ENCODE data around the gene SLC18A2.
"Not testable (repeated sequence)": the region's sequence is repeated elsewhere in the genome, so short reads cannot be mapped to it uniquely, and the experiment has no call there.

The SLC18A2 gene

GRCh38 chr10:117240621-117241529 lies at the start of gene SLC18A2:
TSS of gene SLC18A2 (plus strand) at chr10:117241114. CDS start at chr10:117241694, 580 bp downstream.
- no peak for DNase-seq (ENCODE audit: low read depth in 2 of 2)

- no peak for DNase-seq (ENCODE audit: low read depth in 2 of 2)
These were observed 43.7 kb upstream of the SLC18A2 start, which contains the start of gene KCNK18 for GRCh38 chr10:117197189-117197588. TSS of gene KCNK18 (plus strand) at chr10:117197489. CDS start at chr10:117197489, 0 bp downstream.

- no peak for DNase-seq (ENCODE audit: low read depth in 2 of 2)
These were observed 42.8 kb upstream of the SLC18A2 start for GRCh38 chr10:117198088-117198487.

- DNase-seq (ENCODE audit: low read depth in 2 of 2), result no peak
These were observed 39.1 kb upstream of the SLC18A2 start for GRCh38 chr10:117201826-117202225.

- DNase-seq (ENCODE audit: low read depth in 2 of 2), result no peak
These were observed 36.6 kb upstream of the SLC18A2 start for GRCh38 chr10:117204316-117204715.

- DNase-seq (ENCODE audit: low read depth in 2 of 2), result no peak
These were observed 28.7 kb upstream of the SLC18A2 start for GRCh38 chr10:117212176-117212575.

GRCh38 chr10:117214401-117214800 lies 26.5 kb upstream of the SLC18A2 start:
- no peak for DNase-seq (ENCODE audit: low read depth in 2 of 2)

GRCh38 chr10:117215079-117215478 lies 25.8 kb upstream of the SLC18A2 start:
- no peak for DNase-seq (ENCODE audit: low read depth in 2 of 2)

- no peak for DNase-seq (ENCODE audit: low read depth in 2 of 2)
These were observed 24.9 kb upstream of the SLC18A2 start for GRCh38 chr10:117216028-117216427.

GRCh38 chr10:117216611-117217195 lies 24.2 kb upstream of the SLC18A2 start:
- peak; percentile 25 to 51 for DNase-seq (ENCODE audit: low read depth in 2 of 2)

GRCh38 chr10:117217196-117217761 lies 23.6 kb upstream of the SLC18A2 start:
- no peak for DNase-seq (ENCODE audit: low read depth in 2 of 2)

GRCh38 chr10:117218654-117219053 lies 22.3 kb upstream of the SLC18A2 start:
- DNase-seq (ENCODE audit: low read depth in 2 of 2), result no peak

GRCh38 chr10:117221156-117221711 lies 19.7 kb upstream of the SLC18A2 start:
- no peak for DNase-seq (ENCODE audit: low read depth in 2 of 2)

GRCh38 chr10:117222552-117222951 lies 18.4 kb upstream of the SLC18A2 start:
- no peak for DNase-seq (ENCODE audit: low read depth in 2 of 2)

GRCh38 chr10:117222976-117223692 lies 17.8 kb upstream of the SLC18A2 start:
- no peak for DNase-seq (ENCODE audit: low read depth in 2 of 2)

- DNase-seq (ENCODE audit: low read depth in 2 of 2), result no peak
These were observed 17.1 kb upstream of the SLC18A2 start for GRCh38 chr10:117223693-117224430.

GRCh38 chr10:117224881-117225280 lies 16.0 kb upstream of the SLC18A2 start:
- no peak for DNase-seq (ENCODE audit: low read depth in 2 of 2)

GRCh38 chr10:117226813-117227451 lies 14.0 kb upstream of the SLC18A2 start:
- DNase-seq (ENCODE audit: low read depth in 2 of 2), result no peak

GRCh38 chr10:117228210-117228609 lies 12.7 kb upstream of the SLC18A2 start:
- no peak for DNase-seq (ENCODE audit: low read depth in 2 of 2)

- DNase-seq (ENCODE audit: low read depth in 2 of 2), result not testable (repeated sequence)
These were observed 10.8 kb upstream of the SLC18A2 start for GRCh38 chr10:117230107-117230506.
